ENCODE data around the gene POLR2A.
"Not testable (repeated sequence)": the region's sequence is repeated elsewhere in the genome, so short reads cannot be mapped to it uniquely, and the experiment has no call there.

Gene POLR2A

GRCh38 chr17:7479213-7480088, 4.7 kb upstream of the POLR2A start, which contains the start of gene ZBTB4:
Gene ZBTB4, minus strand, starts transcription at chr17:7479631. Its CDS starts 12,830 bp downstream, at chr17:7466801.
- DNase-seq = peak; percentile 63

- no peak for DNase-seq
Measured at GRCh38 chr17:7480089-7480384, 4.1 kb upstream of the POLR2A start.

- DNase-seq = not testable (repeated sequence)
Measured at GRCh38 chr17:7481275-7481674, 2.9 kb upstream of the POLR2A start, which contains the start of gene SLC35G6. Gene SLC35G6, plus strand, starts transcription at chr17:7481446. Its CDS starts 71 bp downstream, at chr17:7481517.

DNA sequence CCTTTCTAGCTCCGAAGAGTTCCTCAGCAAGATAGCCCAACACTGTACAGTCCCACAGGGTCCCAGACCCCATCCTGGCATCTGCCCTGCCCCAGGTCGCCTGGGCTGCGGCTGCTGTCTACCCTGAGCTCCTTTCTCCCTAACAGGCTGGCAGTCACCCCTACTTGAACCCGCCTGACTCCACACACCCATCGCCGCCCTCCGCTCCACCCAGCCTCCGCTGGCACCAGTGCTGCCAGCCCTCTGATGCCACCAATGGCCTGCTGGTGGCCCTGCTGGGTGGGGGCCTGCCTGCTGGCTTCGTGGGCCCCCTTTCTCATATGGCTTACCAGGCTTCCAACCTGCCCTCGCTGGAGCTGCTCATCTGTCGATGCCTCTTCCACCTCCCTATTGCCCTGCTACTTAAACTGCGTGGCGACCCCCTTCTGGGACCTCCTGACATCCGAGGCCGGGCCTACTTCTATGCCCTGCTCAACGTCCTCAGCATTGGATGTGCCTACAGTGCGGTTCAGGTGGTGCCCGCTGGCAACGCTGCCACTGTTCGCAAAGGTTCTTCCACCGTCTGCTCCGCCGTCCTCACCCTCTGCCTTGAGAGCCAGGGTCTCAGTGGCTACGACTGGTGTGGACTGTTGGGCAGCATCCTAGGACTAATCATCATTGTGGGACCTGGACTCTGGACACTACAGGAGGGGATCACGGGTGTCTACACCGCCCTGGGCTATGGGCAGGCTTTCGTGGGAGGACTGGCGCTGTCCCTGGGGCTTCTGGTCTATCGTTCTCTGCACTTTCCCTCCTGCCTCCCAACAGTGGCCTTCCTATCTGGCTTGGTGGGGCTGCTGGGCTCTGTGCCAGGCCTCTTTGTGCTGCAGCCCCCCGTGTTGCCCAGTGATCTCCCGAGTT, 2.1 kb upstream of the POLR2A start:
- DNase-seq = not testable (repeated sequence)

GRCh38 chr17:7482742-7483088, 1.5 kb upstream of the POLR2A start:
- DNase-seq = not testable (repeated sequence)

DNA sequence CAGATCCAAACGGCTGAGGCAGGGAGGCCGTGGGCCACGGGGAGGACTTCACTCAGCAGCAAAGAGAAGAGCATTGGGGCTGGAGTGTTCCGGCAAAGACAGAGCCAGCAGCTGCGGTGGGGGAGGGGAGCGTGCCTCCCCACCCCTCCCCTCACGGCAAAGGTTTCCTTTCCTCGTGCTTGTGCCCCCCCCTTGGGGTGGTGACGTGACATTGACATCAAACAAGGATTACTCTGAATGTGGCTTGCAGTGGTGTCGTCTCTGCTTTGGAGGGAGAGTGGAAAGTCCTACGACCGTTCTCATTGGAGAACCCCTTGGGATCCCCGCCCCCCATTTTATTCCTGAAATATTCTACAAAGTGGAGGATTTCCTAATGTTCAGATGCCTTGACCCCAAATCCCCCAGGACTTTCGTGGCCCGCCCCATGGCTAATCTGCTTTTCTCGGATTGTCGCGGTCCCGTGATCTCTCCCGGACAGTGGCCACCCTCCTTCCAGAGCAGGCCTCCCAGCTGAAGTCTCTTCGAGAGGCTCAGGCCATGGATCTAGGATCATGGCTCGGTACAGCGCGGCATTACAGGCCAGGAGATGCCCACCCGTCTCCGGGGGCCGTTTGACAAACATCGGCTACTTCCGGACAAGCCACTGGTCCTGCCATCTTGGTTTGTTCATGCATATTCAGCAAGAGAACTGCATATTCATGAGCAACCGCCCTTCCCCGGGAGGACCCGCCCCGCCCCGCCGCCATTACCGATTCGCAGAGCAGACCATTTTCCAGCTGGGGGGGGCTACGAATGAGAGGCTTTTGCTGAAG, 705 bp upstream of the POLR2A start:
- peak; percentile 95 for DNase-seq

DNA sequence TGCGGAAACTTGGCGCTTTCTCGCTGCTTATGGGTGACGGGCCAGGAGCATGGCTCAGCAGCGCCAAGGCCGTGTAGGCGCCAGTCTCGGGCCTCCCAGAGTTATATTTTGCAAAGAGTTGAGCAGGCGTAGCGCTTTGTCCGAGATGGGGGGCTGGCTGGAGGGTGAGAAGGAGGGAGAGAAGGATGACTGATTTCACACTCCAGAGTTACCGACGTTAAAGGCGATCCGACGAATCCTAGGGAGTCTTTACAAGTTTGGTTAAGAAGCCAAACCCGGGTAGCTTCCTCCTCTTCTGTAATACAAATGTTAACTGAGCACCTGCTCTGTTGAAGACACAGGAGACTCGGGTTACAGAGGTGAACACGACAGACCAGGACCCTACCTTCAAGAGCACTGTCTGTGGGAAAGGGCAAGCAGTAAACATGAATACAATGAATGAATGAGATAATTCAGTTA, 782 bp downstream of the POLR2A start:
- DNase-seq = no peak

DNA sequence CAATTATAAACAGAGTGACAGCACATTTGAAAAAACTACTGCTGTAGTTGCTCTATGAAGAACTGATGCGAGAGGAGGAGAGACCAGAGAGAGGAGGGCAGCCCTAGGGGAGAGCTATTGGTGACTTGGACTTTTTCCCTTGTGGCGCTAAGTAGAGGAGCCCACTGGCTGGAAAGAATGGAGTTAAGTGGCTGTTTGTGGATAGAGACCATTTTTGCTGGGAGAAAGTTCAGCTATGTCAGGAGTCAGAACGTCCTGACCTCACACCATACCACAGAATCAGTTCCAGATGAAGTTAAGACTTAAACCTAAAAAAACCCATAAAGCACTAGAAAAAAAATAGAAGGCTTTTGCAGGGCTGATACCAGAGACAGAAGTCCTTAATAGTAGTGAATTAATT, 2.0 kb downstream of the POLR2A start:
- DNase-seq = peak; percentile 21

DNA sequence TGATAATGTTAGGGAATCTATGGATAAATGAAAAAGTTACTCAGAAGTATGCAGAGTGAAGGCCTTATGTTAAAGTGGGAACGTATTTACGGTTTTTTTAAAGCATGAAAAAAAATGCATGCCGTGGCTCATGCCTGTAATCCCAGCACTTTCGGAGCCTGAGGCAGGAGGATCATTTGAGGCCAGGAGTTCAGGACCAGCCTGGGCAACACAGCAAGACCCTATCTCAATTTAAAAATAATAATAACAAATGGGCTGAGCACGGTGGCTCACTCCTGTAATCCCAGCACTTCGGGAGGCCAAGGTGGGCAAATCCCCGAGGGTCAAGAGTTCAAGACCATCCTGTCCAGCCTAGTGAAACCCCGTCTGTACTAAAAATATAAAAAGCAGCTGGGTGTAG, 6.0 kb downstream of the POLR2A start:
- DNase-seq = no peak

DNA sequence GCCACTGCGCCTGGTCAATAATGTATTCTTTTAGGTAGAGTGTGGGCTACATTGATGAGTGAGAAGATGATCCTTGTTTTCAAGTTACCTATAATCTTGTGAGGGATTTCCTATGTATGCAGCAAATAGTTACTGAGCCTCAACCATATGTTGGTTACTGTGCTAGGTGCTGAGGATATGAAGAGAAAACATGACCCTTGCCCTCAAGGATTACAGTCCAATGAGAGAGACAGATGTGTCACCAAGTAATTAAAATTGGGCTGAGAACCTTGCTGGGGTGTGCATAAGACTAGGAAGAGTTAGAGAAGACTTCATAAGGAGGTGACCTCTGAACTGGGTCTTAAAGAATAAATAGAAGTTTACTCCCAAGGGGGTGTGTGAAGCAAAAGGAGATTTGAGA, 7.4 kb downstream of the POLR2A start:
- no peak for DNase-seq

- DNase-seq = no peak
Measured at GRCh38 chr17:7493941-7494340, 9.8 kb downstream of the POLR2A start.

- no peak for DNase-seq
Measured at GRCh38 chr17:7495906-7496434, 11.8 kb downstream of the POLR2A start.

DNA sequence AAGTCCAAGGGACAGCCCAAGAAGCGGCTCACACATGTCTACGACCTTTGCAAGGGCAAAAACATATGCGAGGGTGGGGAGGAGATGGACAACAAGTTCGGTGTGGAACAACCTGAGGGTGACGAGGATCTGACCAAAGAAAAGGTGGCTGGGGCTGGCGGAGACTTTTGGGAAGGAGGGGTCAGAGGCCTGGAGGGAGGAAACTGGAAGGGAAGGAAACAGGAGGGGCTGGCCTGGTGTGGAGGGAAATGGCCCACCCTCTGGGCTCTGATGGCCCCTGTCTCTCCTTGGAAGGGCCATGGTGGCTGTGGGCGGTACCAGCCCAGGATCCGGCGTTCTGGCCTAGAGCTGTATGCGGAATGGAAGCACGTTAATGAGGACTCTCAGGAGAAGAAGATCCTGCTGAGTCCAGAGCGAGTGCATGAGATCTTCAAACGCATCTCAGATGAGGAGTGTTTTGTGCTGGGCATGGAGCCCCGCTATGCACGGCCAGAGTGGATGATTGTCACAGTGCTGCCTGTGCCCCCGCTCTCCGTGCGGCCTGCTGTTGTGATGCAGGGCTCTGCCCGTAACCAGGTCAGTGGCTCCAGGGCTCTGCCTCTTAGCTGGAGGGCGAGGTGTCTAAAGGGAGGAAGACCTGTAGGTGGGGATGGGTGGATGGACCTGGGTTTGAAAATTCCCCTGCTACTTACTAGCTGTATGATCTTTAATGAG, 12.5 kb downstream of the POLR2A start:
- no peak for DNase-seq

DNA sequence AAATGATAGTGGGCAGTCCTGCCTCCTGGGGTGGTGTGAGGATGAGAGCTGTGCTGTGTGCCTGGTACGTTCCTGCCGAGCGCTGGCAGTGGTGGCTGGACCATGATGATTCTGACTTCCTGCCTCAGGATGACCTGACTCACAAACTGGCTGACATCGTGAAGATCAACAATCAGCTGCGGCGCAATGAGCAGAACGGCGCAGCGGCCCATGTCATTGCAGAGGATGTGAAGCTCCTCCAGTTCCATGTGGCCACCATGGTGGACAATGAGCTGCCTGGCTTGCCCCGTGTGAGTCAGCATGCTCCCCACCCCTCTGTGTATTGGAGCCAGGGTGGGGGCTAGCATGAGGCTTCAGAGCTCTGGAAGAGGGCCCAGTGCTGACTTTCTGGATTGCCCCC, 13.1 kb downstream of the POLR2A start:
- DNase-seq = no peak

DNA sequence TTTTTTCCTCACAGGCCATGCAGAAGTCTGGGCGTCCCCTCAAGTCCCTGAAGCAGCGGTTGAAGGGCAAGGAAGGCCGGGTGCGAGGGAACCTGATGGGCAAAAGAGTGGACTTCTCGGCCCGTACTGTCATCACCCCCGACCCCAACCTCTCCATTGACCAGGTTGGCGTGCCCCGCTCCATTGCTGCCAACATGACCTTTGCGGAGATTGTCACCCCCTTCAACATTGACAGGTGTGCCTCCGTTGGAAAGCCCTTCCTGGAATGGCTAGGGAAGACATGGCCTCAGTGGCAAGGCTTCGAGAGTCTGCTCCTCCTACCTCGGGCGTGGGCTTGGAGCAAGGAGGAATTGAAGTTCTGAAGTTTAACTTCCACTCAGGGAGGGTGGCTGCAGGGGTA, 13.5 kb downstream of the POLR2A start:
- DNase-seq = no peak

GRCh38 chr17:7499161-7499560, 15.0 kb downstream of the POLR2A start:
- no peak for DNase-seq

- no peak for DNase-seq
Measured at GRCh38 chr17:7501729-7502128, 17.6 kb downstream of the POLR2A start.

DNA sequence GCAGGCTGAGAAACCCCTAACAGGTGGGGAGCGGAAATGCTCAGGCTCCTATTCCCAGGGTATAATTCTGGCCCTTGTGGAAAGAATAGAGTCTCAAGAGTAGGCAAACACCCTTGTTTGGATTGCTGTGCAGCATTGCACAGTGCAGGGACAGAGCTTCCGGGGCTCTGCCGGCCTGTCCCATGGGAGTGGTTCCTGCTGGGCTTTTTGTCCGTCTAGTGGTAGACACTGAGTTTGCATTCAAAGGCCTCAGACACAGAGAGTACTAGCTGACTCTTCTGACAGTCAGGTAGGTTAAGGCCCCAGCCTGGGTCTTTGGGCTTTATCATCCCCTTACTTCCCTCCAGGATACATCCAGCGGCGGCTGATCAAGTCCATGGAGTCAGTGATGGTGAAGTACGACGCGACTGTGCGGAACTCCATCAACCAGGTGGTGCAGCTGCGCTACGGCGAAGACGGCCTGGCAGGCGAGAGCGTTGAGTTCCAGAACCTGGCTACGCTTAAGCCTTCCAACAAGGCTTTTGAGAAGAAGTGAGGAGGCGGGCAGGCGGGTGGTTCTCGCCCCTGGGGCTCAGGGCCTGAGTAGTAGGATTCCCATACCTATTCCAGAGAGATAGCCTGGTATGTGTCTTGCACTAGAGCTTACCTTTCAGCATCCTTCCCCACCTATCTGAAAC, 18.1 kb downstream of the POLR2A start:
- no peak for DNase-seq

GRCh38 chr17:7502987-7503386, 18.8 kb downstream of the POLR2A start:
- no peak for DNase-seq

DNA sequence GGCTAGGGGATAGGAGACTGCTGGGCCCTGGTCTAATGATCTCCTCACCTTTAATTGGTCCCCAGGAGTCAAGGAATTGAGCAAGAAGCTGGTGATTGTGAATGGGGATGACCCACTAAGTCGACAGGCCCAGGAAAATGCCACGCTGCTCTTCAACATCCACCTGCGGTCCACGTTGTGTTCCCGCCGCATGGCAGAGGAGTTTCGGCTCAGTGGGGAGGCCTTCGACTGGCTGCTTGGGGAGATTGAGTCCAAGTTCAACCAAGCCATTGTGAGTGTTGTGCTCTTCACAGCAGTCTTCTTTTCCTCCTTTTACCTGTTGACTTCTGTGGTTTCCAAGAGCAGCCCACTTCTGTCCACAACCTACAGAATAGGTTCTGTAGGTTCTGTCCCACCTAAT, 19.4 kb downstream of the POLR2A start:
- DNase-seq = no peak

- DNase-seq = no peak
Measured at GRCh38 chr17:7508145-7508544, 24.0 kb downstream of the POLR2A start.
